T-helper 9 cell (primary cell): ENCODE results near the gene TPD52L2.

ENCODE experiments used
- DNase-seq: peaks from one replicate; pipeline ENCODE4 v3.0.0-alpha.2; 2020

The TPD52L2 gene

GRCh38 chr20:63935447-63935846 lies 70.4 kb downstream of the TPD52L2 start:
- DNase-seq = no peak

GRCh38 chr20:63937596-63937995 lies 72.5 kb downstream of the TPD52L2 start:
- no peak for DNase-seq

- DNase-seq = no peak
These were observed 74.2 kb downstream of the TPD52L2 start for GRCh38 chr20:63939061-63939935.

- DNase-seq = no peak
These were observed 75.0 kb downstream of the TPD52L2 start for GRCh38 chr20:63940071-63940471.

- no peak for DNase-seq
These were observed 75.6 kb downstream of the TPD52L2 start for GRCh38 chr20:63940472-63941266.
